Measurements from ENCODE around the gene LYSMD3. TPM values are rescaled to one million over a fixed set of nuclear protein-coding genes. Genes with fewer than 3 reads are reported as not detected.

LYSMD3 gene
- total RNA-seq, 4 donors from 2014 or later: 12.9 to 21.2 (median 16.3) TPM

- DNase-seq (ENCODE audit: extremely low spot score): no peak
- Histone ChIP-seq H3K4me1 (peaks cover 7 to 12% (median 10%) of the 10 kb centered on the region in 4 donors), H3K4me3 (no peak overlapping the region), H3K27ac (replicated peaks in 1 of 4) (no peak overlapping the region), H3K9me3 (no peaks in the 10 kb centered on the region), H3K27me3 (peaks cover 0 to 32% (median 11%) of the 10 kb centered on the region in 4 donors), H3K36me3 (no peaks in the 10 kb centered on the region)
- intact Hi-C loops (cut with DNase I): no loop called here
- TF ChIP-seq EP300 (IDR thresholded peaks at IDR 0.05) (no peak), CTCF (IDR thresholded peaks at IDR 0.05) (no peak), POLR2A (IDR thresholded peaks at IDR 0.05; ENCODE audit: low read depth) (no peak), POLR2AphosphoS5 (IDR thresholded peaks at IDR 0.05) (no peak)
These were observed 24.3 kb upstream of the LYSMD3 start for GRCh38 chr5:90553711-90554110.

GRCh38 chr5:90551376-90551775, 22.0 kb upstream of the LYSMD3 start:
- H3K27me3 ChIP-seq: peaks cover 0 to 10% (median under 1%) of the 10 kb centered on the region in 4 donors
- TF ChIP-seq CTCF (IDR thresholded peaks at IDR 0.05) (no peak), POLR2AphosphoS5 (IDR thresholded peaks at IDR 0.05) (no peak), EP300 (IDR thresholded peaks at IDR 0.05) (no peak), POLR2A (IDR thresholded peaks at IDR 0.05; ENCODE audit: low read depth) (no peak)
- WGBS: 77% methylated on average over 5 of the region's 5 CpGs
- no peaks in the 10 kb centered on the region for H3K4me1 ChIP-seq
- no peaks in the 10 kb centered on the region for H3K36me3 ChIP-seq
- no peak overlapping the region for H3K27ac ChIP-seq (replicated peaks in 1 of 4)
- no peak overlapping the region for H3K4me3 ChIP-seq
- intact Hi-C loops (cut with DNase I): no loop called here
- no peaks in the 10 kb centered on the region for H3K9me3 ChIP-seq
- DNase-seq (ENCODE audit: extremely low spot score): no peak

GRCh38 chr5:90550963-90551362, 21.6 kb upstream of the LYSMD3 start:
- Histone ChIP-seq H3K9me3 (no peaks in the 10 kb centered on the region), H3K4me1 (no peaks in the 10 kb centered on the region), H3K27me3 (peaks cover 0 to 10% (median 0%) of the 10 kb centered on the region in 4 donors), H3K4me3 (no peak overlapping the region), H3K36me3 (no peaks in the 10 kb centered on the region), H3K27ac (replicated peaks in 1 of 4) (no peak overlapping the region)
- 60% methylated on average over 3 of the region's 3 CpGs for WGBS
- no peak for DNase-seq (ENCODE audit: extremely low spot score)
- intact Hi-C loops (cut with DNase I): no loop called here
- no peak for TF ChIP-seq POLR2AphosphoS5 (IDR thresholded peaks at IDR 0.05)
- no peak for TF ChIP-seq POLR2A (IDR thresholded peaks at IDR 0.05; ENCODE audit: low read depth)
- no peak for TF ChIP-seq EP300 (IDR thresholded peaks at IDR 0.05)
- no peak for TF ChIP-seq CTCF (IDR thresholded peaks at IDR 0.05)

GRCh38 chr5:90549729-90550275, 20.4 kb upstream of the LYSMD3 start:
- DNase-seq (ENCODE audit: extremely low spot score): no peak
- intact Hi-C loops (cut with DNase I): no loop called here
- no peak for TF ChIP-seq CTCF (IDR thresholded peaks at IDR 0.05)
- no peak for TF ChIP-seq POLR2A (IDR thresholded peaks at IDR 0.05; ENCODE audit: low read depth)
- TF ChIP-seq EP300 (IDR thresholded peaks at IDR 0.05): no peak
- no peak for TF ChIP-seq POLR2AphosphoS5 (IDR thresholded peaks at IDR 0.05)
- peaks cover 0 to 10% (median 0%) of the 10 kb centered on the region in 4 donors for H3K27me3 ChIP-seq
- no peak overlapping the region for H3K27ac ChIP-seq (replicated peaks in 1 of 4)
- WGBS: 75% methylated on average over 2 of the region's 2 CpGs
- no peaks in the 10 kb centered on the region for H3K4me1 ChIP-seq
- H3K9me3 ChIP-seq: no peaks in the 10 kb centered on the region
- no peaks in the 10 kb centered on the region for H3K36me3 ChIP-seq
- no peak overlapping the region for H3K4me3 ChIP-seq

- TF ChIP-seq POLR2A (IDR thresholded peaks at IDR 0.05; ENCODE audit: low read depth): no peak
- TF ChIP-seq EP300 (IDR thresholded peaks at IDR 0.05): no peak
- no peak for TF ChIP-seq POLR2AphosphoS5 (IDR thresholded peaks at IDR 0.05)
- TF ChIP-seq CTCF (IDR thresholded peaks at IDR 0.05): no peak
- intact Hi-C loops (cut with DNase I): no loop called here
- Histone ChIP-seq H3K27me3 (peaks cover 0 to 10% (median 0%) of the 10 kb centered on the region in 4 donors), H3K4me1 (no peaks in the 10 kb centered on the region), H3K9me3 (no peaks in the 10 kb centered on the region), H3K4me3 (no peak overlapping the region), H3K27ac (replicated peaks in 1 of 4) (no peak overlapping the region), H3K36me3 (no peaks in the 10 kb centered on the region)
- no peak for DNase-seq (ENCODE audit: extremely low spot score)
These were observed 19.8 kb upstream of the LYSMD3 start for GRCh38 chr5:90549223-90549622.
